Trophoblast cell (in vitro differentiated cells and primary cell): ENCODE results near the gene TSPAN2.

Source experiments
- DNase-seq, 2 donors: peaks; one replicate each; pipeline ENCODE4 v3.0.0-alpha.2; 2016
- H2AFZ ChIP-seq: 2 replicates; pipeline ENCODE4 v1.6.1; 2013; ENCODE audit warnings: low read length, moderate library complexity, mild to moderate bottlenecking; ENCODE audit not compliant: insufficient read depth, poor library complexity
- H2AK5ac ChIP-seq: 2 replicates; pipeline ENCODE4 v1.6.1; 2013; ENCODE audit warnings: mild to moderate bottlenecking, low read length
- H2BK120ac ChIP-seq: 2 replicates; pipeline ENCODE4 v1.6.1; 2013; ENCODE audit warnings: low read length, mild to moderate bottlenecking, moderate library complexity; ENCODE audit not compliant: insufficient read depth, poor library complexity
- H2BK12ac ChIP-seq: 2 replicates; pipeline ENCODE4 v1.6.1; 2013; ENCODE audit warnings: mild to moderate bottlenecking, low read length, moderate library complexity
- H2BK5ac ChIP-seq: 2 replicates; pipeline ENCODE4 v1.6.1; 2013; ENCODE audit warnings: low read length, low read depth, moderate library complexity, mild to moderate bottlenecking; ENCODE audit not compliant: poor library complexity
- H3K14ac ChIP-seq: 2 replicates; pipeline ENCODE4 v1.6.1; 2013; ENCODE audit warnings: mild to moderate bottlenecking, low read length
- H3K18ac ChIP-seq: 2 replicates; pipeline ENCODE4 v1.6.1; 2013; ENCODE audit warnings: mild to moderate bottlenecking, low read length
- H3K23ac ChIP-seq: 2 replicates; pipeline ENCODE4 v1.6.1; 2013; ENCODE audit warnings: low read length
- H3K27ac ChIP-seq: 2 replicates; pipeline ENCODE4 v1.5.1; 2013; ENCODE audit warnings: low read depth, mild to moderate bottlenecking, inconsistent platforms, low read length, moderate library complexity
- H3K27me3 ChIP-seq: 2 replicates; pipeline ENCODE4 v1.6.1; 2013; ENCODE audit warnings: inconsistent platforms, mild to moderate bottlenecking, low read length, moderate library complexity; ENCODE audit not compliant: insufficient read depth
- H3K36me3 ChIP-seq, 2 experiments: 1 replicate in 1 of 2; 2 replicates in 1 of 2; pipeline ENCODE4 v1.6.1; 2013; ENCODE audit warnings: low read length in 2 of 2, mild to moderate bottlenecking in 2 of 2, moderate library complexity in 1 of 2; ENCODE audit not compliant: insufficient read depth in 2 of 2, control insufficient read depth in 1 of 2
- H3K4ac ChIP-seq: 2 replicates; pipeline ENCODE4 v1.6.1; 2013; ENCODE audit warnings: low read depth, mild to moderate bottlenecking, low read length, moderate library complexity
- H3K4me1 ChIP-seq, 2 experiments: 1 replicate in 1 of 2; 2 replicates in 1 of 2; pipeline ENCODE4 v1.6.1; 2013; ENCODE audit warnings: low read length in 2 of 2, mild to moderate bottlenecking in 2 of 2, moderate library complexity in 1 of 2; ENCODE audit not compliant: insufficient read depth in 2 of 2, control insufficient read depth in 1 of 2
- H3K4me2 ChIP-seq: 2 replicates; pipeline ENCODE4 v1.6.1; 2013; ENCODE audit warnings: inconsistent platforms, mild to moderate bottlenecking, low read length, moderate library complexity
- H3K4me3 ChIP-seq: 2 replicates; pipeline ENCODE4 v1.5.1; 2013; ENCODE audit warnings: mild to moderate bottlenecking, low read depth, low read length, inconsistent platforms
- H3K79me1 ChIP-seq: one replicate; pipeline ENCODE4 v1.6.1; 2013; ENCODE audit warnings: low read length
- H3K79me2 ChIP-seq: 2 replicates; pipeline ENCODE4 v1.6.1; 2013; ENCODE audit warnings: low read length, mild to moderate bottlenecking; ENCODE audit not compliant: control insufficient read depth, insufficient read depth, poor library complexity
- H3K9ac ChIP-seq: 2 replicates; pipeline ENCODE4 v1.6.1; 2013; ENCODE audit warnings: mild to moderate bottlenecking, low read length
- H3K9me3 ChIP-seq: 2 replicates; pipeline ENCODE4 v1.6.1; 2013; ENCODE audit warnings: low read depth, mild to moderate bottlenecking, control low read depth, inconsistent platforms, low read length; ENCODE audit not compliant: insufficient read depth
- H4K12ac ChIP-seq: 2 replicates; pipeline ENCODE4 v1.6.1; 2013; ENCODE audit warnings: low read depth, mild to moderate bottlenecking, low read length, moderate library complexity
- H4K8ac ChIP-seq: 2 replicates; pipeline ENCODE4 v1.6.1; 2013; ENCODE audit warnings: low read depth, mild to moderate bottlenecking, low read length, moderate library complexity
- H4K91ac ChIP-seq: one replicate; pipeline ENCODE4 v1.6.1; 2013; ENCODE audit warnings: low read depth, mild to moderate bottlenecking, low read length, moderate library complexity
- WGBS: extraction: QIAGEN DNeasy Blood & Tissue Kit; methylation state at CpG from one replicate; pipeline ENCODE4 v1.1.7; 2013; ENCODE audit warnings: missing lambda C conversion rate; ENCODE audit not compliant: insufficient read length, insufficient coverage; ENCODE audit errors: extremely low coverage; 5-methylcytosine and 5-hydroxymethylcytosine counted together

Gene TSPAN2

DNA sequence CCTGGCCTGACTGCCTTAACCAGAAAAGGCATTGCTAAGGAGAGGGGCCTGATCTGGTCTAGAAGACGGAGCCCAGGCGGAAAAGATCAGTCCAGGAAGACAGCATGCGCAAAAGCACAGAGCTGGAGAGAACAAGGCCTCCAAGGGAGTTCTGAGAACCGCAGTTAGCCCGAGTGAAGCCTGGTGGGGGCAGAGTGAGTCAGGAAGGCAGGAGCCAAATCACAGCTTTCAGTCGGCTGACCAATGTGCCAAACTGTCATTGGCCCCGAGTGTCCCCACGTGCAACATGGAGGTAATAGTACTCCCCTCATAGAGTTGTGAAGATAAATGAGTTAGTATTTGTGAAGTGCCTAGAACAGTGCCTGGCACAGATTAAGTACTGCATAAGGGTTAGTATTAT lies 1.2 kb upstream of the TSPAN2 start:
- Histone ChIP-seq H2BK5ac (no peak overlapping the region), H3K9ac (peak overlapping the region; percentile 3), H3K27ac (no peak overlapping the region), H3K4ac (no peak overlapping the region), H3K23ac (no peak overlapping the region), H3K36me3 (no peaks in the 10 kb centered on the region), H3K4me1 (peaks cover 0 to 12% of the 10 kb centered on the region in 2 experiments), H2AK5ac (no peak overlapping the region), H3K4me2 (no peak overlapping the region), H4K91ac (peak overlapping the region; percentile 27), H3K18ac (no peak overlapping the region), H3K79me1 (peaks cover 2% of the 10 kb centered on the region), H3K4me3 (no peak overlapping the region), H3K14ac (no peak overlapping the region), H3K27me3 (no peaks in the 10 kb centered on the region), H4K8ac (peak overlapping the region; percentile 2), H4K12ac (no peak overlapping the region), H2BK120ac (no peak overlapping the region), H3K79me2 (peaks cover 5% of the 10 kb centered on the region), H2BK12ac (peak overlapping the region; percentile 54), H3K9me3 (peaks cover 1% of the 10 kb centered on the region), H2AFZ (no peak overlapping the region)
- WGBS = no CpG with 5 or more reads among the region's 8 CpGs
- DNase-seq = no peak

DNA sequence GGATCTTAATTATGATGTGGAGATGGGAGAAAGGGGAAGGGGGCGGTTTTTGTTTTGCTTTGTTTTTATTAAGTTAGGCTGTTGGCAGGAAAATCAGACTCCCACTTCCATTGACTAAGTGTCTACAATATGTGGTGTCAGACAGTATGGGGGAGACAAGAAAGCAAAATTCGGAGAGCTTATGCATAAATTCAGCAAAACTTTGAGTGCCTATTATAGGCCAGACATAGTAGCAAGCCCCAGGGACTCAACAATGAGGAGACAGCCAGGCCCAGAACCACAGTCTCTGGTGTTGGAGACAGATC lies 835 bp upstream of the TSPAN2 start:
- peak overlapping the region; percentile 26 for H2AFZ ChIP-seq
- H3K18ac ChIP-seq = no peak overlapping the region
- no peak overlapping the region for H2BK5ac ChIP-seq
- H3K27me3 ChIP-seq = no peaks in the 10 kb centered on the region
- H3K4me3 ChIP-seq = no peak overlapping the region
- H3K23ac ChIP-seq = no peak overlapping the region
- no peaks in the 10 kb centered on the region for H3K36me3 ChIP-seq
- H3K4me1 ChIP-seq = peaks cover 2 to 14% of the 10 kb centered on the region in 2 experiments
- peak overlapping the region; percentile 3 for H3K9ac ChIP-seq
- H2BK12ac ChIP-seq = no peak overlapping the region
- peaks cover 2% of the 10 kb centered on the region for H3K79me1 ChIP-seq
- H4K12ac ChIP-seq = no peak overlapping the region
- no peak overlapping the region for H4K8ac ChIP-seq
- no peak overlapping the region for H3K14ac ChIP-seq
- peak overlapping the region; percentile 97 for H3K4me2 ChIP-seq
- no CpG with 5 or more reads among the region's 2 CpGs for WGBS
- H2BK120ac ChIP-seq = no peak overlapping the region
- no peak overlapping the region for H3K4ac ChIP-seq
- H3K27ac ChIP-seq = no peak overlapping the region
- H4K91ac ChIP-seq = no peak overlapping the region
- H3K9me3 ChIP-seq = peaks cover 1% of the 10 kb centered on the region
- H3K79me2 ChIP-seq = peaks cover 5% of the 10 kb centered on the region
- H2AK5ac ChIP-seq = no peak overlapping the region
- DNase-seq = no peak

DNA sequence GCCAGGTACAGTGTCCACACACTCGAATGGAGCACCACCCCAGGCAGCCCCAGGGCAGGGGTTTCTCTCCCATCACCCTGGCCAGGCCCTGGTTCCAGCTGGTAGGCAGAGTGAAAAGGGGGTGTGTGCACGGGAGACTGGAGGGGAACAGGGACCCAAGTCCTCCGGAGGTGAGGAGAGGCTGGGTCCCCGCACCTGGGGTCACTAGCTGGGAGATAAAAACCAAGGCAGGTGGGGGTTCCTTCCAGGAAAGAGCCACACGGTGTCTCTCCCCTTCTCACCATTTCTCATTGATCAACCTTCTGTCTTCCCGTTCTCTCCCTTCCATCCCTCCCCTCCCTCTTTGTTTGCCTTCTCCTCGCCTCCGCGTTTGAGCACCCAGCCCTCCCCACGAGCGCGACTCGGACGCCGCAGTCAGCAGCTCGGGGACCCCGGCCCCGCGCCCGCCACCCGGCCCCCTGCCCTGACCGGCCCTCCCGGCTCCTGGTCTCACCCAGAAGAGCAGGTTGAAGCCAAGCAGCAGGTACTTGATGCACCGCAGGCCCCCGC lies 358 bp downstream of the TSPAN2 start:
- H2BK5ac ChIP-seq = no peak overlapping the region
- H2AFZ ChIP-seq = peak overlapping the region; percentile 62
- no peak for DNase-seq
- H3K27me3 ChIP-seq = no peaks in the 10 kb centered on the region
- whole genome bisulfite sequencing = no CpG with 5 or more reads among the region's 25 CpGs
- peak overlapping the region; percentile 67 for H3K4me3 ChIP-seq
- no peak overlapping the region for H4K8ac ChIP-seq
- H3K36me3 ChIP-seq = no peaks in the 10 kb centered on the region
- H3K18ac ChIP-seq = no peak overlapping the region
- H3K9me3 ChIP-seq = peaks cover 1% of the 10 kb centered on the region
- H3K23ac ChIP-seq = no peak overlapping the region
- H3K79me1 ChIP-seq = peaks cover 2% of the 10 kb centered on the region
- H4K12ac ChIP-seq = peak overlapping the region; percentile 2
- no peak overlapping the region for H4K91ac ChIP-seq
- H2BK120ac ChIP-seq = no peak overlapping the region
- H3K27ac ChIP-seq = no peak overlapping the region
- no peak overlapping the region for H2AK5ac ChIP-seq
- H3K9ac ChIP-seq = no peak overlapping the region
- H2BK12ac ChIP-seq = no peak overlapping the region
- no peak overlapping the region for H3K4ac ChIP-seq
- H3K4me1 ChIP-seq = peaks cover 2 to 14% of the 10 kb centered on the region in 2 experiments
- peaks cover 5% of the 10 kb centered on the region for H3K79me2 ChIP-seq
- peak overlapping the region; percentile 52 for H3K4me2 ChIP-seq
- H3K14ac ChIP-seq = peak overlapping the region; percentile 29

DNA sequence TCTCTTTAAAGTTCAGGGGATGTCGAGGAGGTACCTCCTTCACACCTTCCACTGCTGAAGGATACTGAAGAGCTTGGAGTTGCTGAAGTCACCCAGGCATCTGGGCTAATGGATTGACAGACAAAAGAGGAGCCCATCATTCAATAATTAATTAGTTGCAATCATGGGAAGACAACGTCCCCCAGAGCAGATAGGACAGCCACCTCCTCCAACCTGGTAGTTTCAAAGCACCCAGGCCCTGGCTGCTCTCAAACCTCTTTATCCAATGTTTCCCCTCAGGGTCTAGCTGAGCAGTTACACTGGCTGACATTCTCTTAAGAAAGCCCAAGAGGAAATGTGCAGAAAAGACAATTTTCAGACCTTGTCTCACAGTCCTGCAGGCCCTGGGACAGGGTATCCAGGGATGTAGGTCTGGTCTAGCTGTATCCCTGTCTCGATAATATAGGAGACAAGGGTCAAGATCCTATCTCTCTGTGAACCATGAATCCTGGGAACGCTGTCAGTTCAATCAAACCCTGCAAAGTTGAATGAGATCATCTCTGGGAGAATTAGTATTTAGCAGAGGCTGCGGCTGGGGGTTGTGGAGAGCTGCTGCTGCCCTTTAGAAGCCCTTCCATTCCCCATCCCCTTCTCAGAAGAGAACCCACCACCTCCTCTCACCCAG lies 1.1 kb downstream of the TSPAN2 start:
- H4K91ac ChIP-seq = no peak overlapping the region
- peak overlapping the region; percentile 2 for H4K12ac ChIP-seq
- H2BK5ac ChIP-seq = no peak overlapping the region
- no peak overlapping the region for H2AFZ ChIP-seq
- H3K36me3 ChIP-seq = no peaks in the 10 kb centered on the region
- WGBS = no CpG with 5 or more reads among the region's 5 CpGs
- no peak overlapping the region for H2BK120ac ChIP-seq
- H3K14ac ChIP-seq = no peak overlapping the region
- H3K27ac ChIP-seq = no peak overlapping the region
- peaks cover 5% of the 10 kb centered on the region for H3K79me2 ChIP-seq
- H3K4ac ChIP-seq = no peak overlapping the region
- H3K4me3 ChIP-seq = no peak overlapping the region
- no peak overlapping the region for H3K23ac ChIP-seq
- no peak overlapping the region for H3K18ac ChIP-seq
- peaks cover 1% of the 10 kb centered on the region for H3K9me3 ChIP-seq
- H4K8ac ChIP-seq = no peak overlapping the region
- peak overlapping the region; percentile 52 for H3K4me2 ChIP-seq
- H3K27me3 ChIP-seq = no peaks in the 10 kb centered on the region
- no peak overlapping the region for H3K9ac ChIP-seq
- no peak for DNase-seq
- no peak overlapping the region for H2AK5ac ChIP-seq
- peaks cover 2% of the 10 kb centered on the region for H3K79me1 ChIP-seq
- H3K4me1 ChIP-seq = peaks cover 2 to 14% of the 10 kb centered on the region in 2 experiments
- no peak overlapping the region for H2BK12ac ChIP-seq
